SK-N-SH (cell line): ENCODE measurements around the gene ZNF444.

Experiments
- CTCF ChIP-seq: fragments of 200-600 bp; sonication (generic); IDR thresholded peaks from 2 replicates; pipeline ENCODE4 v1.6.1; 2017; ENCODE audit warnings: antibody characterized with exemption, mild to moderate bottlenecking, moderate library complexity
- EP300 ChIP-seq, 2 experiments: IDR thresholded peaks; 2 replicates each; pipeline versions ENCODE4 v1.4.0 to v1.6.1; 2012; ENCODE audit warnings: borderline replicate concordance in 1 of 2, low read depth in 1 of 2, low read length in 1 of 2
- POLR2AphosphoS5 ChIP-seq: IDR thresholded peaks from 2 replicates; pipeline ENCODE4 v1.6.1; 2012; ENCODE audit warnings: low read depth, low read length
- RCOR1 ChIP-seq: fragments of 150-350 bp; IDR thresholded peaks from 2 replicates; pipeline ENCODE4 v1.6.1; 2017; ENCODE audit warnings: antibody characterized with exemption, low read length
- RXRA ChIP-seq: IDR thresholded peaks from 2 replicates; pipeline ENCODE4 v1.4.0; 2012; ENCODE audit warnings: low read depth, mild to moderate bottlenecking, borderline replicate concordance
- TAF1 ChIP-seq: IDR thresholded peaks from 2 replicates; pipeline ENCODE4 v1.6.1; 2012; ENCODE audit warnings: low read depth, mild to moderate bottlenecking, low read length, moderate library complexity, borderline replicate concordance
- ZBTB33 ChIP-seq: IDR thresholded peaks from 2 replicates; pipeline ENCODE4 v1.4.0; 2012; ENCODE audit warnings: low read depth, borderline replicate concordance

GRCh38 chr19:56133858-56134653 is 7.0 kb upstream of the ZNF444 start:
- no peak for TF ChIP-seq CTCF
- TF ChIP-seq EP300 (IDR thresholded peaks at IDR 0.05; ENCODE audit: borderline replicate concordance in 1 of 2, low read depth in 1 of 2, low read length in 1 of 2): no peak
- TF ChIP-seq RXRA: no peak
- TF ChIP-seq ZBTB33: no peak
- no peak for TF ChIP-seq POLR2AphosphoS5
- TF ChIP-seq RCOR1: no peak
- no peak for TF ChIP-seq TAF1
